ENCODE data around the gene CNNM2. TPM values are rescaled to one million over a fixed set of nuclear protein-coding genes. Genes with fewer than 3 reads are reported as not detected.
"Not testable (repeated sequence)": the region's sequence is repeated elsewhere in the genome, so short reads cannot be mapped to it uniquely, and the experiment has no call there.

The CNNM2 gene
- total RNA-seq, 1 donor from 2014 or later: 33.0 TPM

- DNase-seq (ENCODE audit: low spot score): no peak
These were observed 123.3 kb downstream of the CNNM2 start for GRCh38 chr10:103041391-103041790.

GRCh38 chr10:103042129-103042528, 124.0 kb downstream of the CNNM2 start:
- DNase-seq (ENCODE audit: low spot score): no peak

- no peak for DNase-seq (ENCODE audit: low spot score)
These were observed 124.8 kb downstream of the CNNM2 start for GRCh38 chr10:103042908-103043307.

- DNase-seq (ENCODE audit: low spot score): peak; percentile 48
These were observed 126.9 kb downstream of the CNNM2 start for GRCh38 chr10:103044942-103045489.

- no peak for DNase-seq (ENCODE audit: low spot score)
These were observed 127.9 kb downstream of the CNNM2 start for GRCh38 chr10:103045961-103046360.

GRCh38 chr10:103047381-103047780, 129.3 kb downstream of the CNNM2 start:
- no peak for DNase-seq (ENCODE audit: low spot score)

GRCh38 chr10:103049237-103049636, 131.1 kb downstream of the CNNM2 start:
- no peak for DNase-seq (ENCODE audit: low spot score)

GRCh38 chr10:103053659-103054581, 135.8 kb downstream of the CNNM2 start:
- DNase-seq (ENCODE audit: low spot score): peak; percentile 73

GRCh38 chr10:103054621-103055020, 136.5 kb downstream of the CNNM2 start:
- DNase-seq (ENCODE audit: low spot score): no peak

- no peak for DNase-seq (ENCODE audit: low spot score)
These were observed 137.0 kb downstream of the CNNM2 start for GRCh38 chr10:103055105-103055504.

GRCh38 chr10:103058034-103058433, 139.9 kb downstream of the CNNM2 start:
- DNase-seq (ENCODE audit: low spot score): no peak

GRCh38 chr10:103060575-103060974, 142.5 kb downstream of the CNNM2 start:
- no peak for DNase-seq (ENCODE audit: low spot score)

GRCh38 chr10:103062854-103063590, 144.9 kb downstream of the CNNM2 start:
- no peak for DNase-seq (ENCODE audit: low spot score)

- no peak for DNase-seq (ENCODE audit: low spot score)
These were observed 146.9 kb downstream of the CNNM2 start for GRCh38 chr10:103064956-103065355.

- no peak for DNase-seq (ENCODE audit: low spot score)
These were observed 148.3 kb downstream of the CNNM2 start for GRCh38 chr10:103066141-103067098.

- not testable (repeated sequence) for DNase-seq (ENCODE audit: low spot score)
These were observed 149.0 kb downstream of the CNNM2 start for GRCh38 chr10:103067099-103067477.

GRCh38 chr10:103067484-103067883, 149.4 kb downstream of the CNNM2 start:
- no peak for DNase-seq (ENCODE audit: low spot score)

- no peak for DNase-seq (ENCODE audit: low spot score)
These were observed 149.9 kb downstream of the CNNM2 start for GRCh38 chr10:103067956-103068355.

- DNase-seq (ENCODE audit: low spot score): peak; percentile 58
These were observed 151.6 kb downstream of the CNNM2 start for GRCh38 chr10:103069453-103070331.

GRCh38 chr10:103072276-103072675, 154.2 kb downstream of the CNNM2 start:
- no peak for DNase-seq (ENCODE audit: low spot score)

Data from mucosa of gallbladder (tissue), 1 donor.